ENCODE measurements around the gene GALNT8.

GALNT8 gene

GRCh38 chr12:4784404-4785054 lies 64.3 kb downstream of the GALNT8 start:
- TF ChIP-seq REST (IDR thresholded peaks at IDR 0.05; ENCODE audit: insufficient replicate concordance, low read depth) (no peak), POLR2AphosphoS5 (IDR thresholded peaks at IDR 0.05; ENCODE audit: low read depth) (no peak), CTCF (IDR thresholded peaks at IDR 0.05; ENCODE audit: insufficient read depth, low read length) (no peak), SPI1 (IDR thresholded peaks at IDR 0.05; ENCODE audit: borderline replicate concordance, low read depth) (no peak), GABPA (IDR thresholded peaks at IDR 0.05; ENCODE audit: low read depth) (no peak)
- H3K4me3 ChIP-seq (replicated peaks; ENCODE audit: insufficient read depth, low read length) = no peak overlapping the region
- peaks cover 2% of the 10 kb centered on the region for H3K27me3 ChIP-seq (ENCODE audit: insufficient read depth, poor library complexity, severe bottlenecking)
- H3K27ac ChIP-seq (replicated peaks) = no peak overlapping the region
- DNase-seq (ENCODE audit: low read depth in 1 of 2, low spot score in 1 of 2) = no peak

- H3K4me3 ChIP-seq (replicated peaks; ENCODE audit: insufficient read depth, low read length) = no peak overlapping the region
- H3K27ac ChIP-seq (replicated peaks) = no peak overlapping the region
- DNase-seq (ENCODE audit: low read depth in 1 of 2, low spot score in 1 of 2) = no peak
- H3K27me3 ChIP-seq (ENCODE audit: insufficient read depth, poor library complexity, severe bottlenecking) = peaks cover 2% of the 10 kb centered on the region
- TF ChIP-seq SPI1 (IDR thresholded peaks at IDR 0.05; ENCODE audit: borderline replicate concordance, low read depth) = no peak
- no peak for TF ChIP-seq GABPA (IDR thresholded peaks at IDR 0.05; ENCODE audit: low read depth)
- no peak for TF ChIP-seq CTCF (IDR thresholded peaks at IDR 0.05; ENCODE audit: insufficient read depth, low read length)
- no peak for TF ChIP-seq REST (IDR thresholded peaks at IDR 0.05; ENCODE audit: insufficient replicate concordance, low read depth)
- no peak for TF ChIP-seq POLR2AphosphoS5 (IDR thresholded peaks at IDR 0.05; ENCODE audit: low read depth)
Measured at GRCh38 chr12:4786795-4787194, 66.6 kb downstream of the GALNT8 start.

GRCh38 chr12:4787965-4788364 lies 67.8 kb downstream of the GALNT8 start:
- no peak for DNase-seq (ENCODE audit: low read depth in 1 of 2, low spot score in 1 of 2)
- peaks cover 2% of the 10 kb centered on the region for H3K27me3 ChIP-seq (ENCODE audit: insufficient read depth, poor library complexity, severe bottlenecking)
- TF ChIP-seq CTCF (IDR thresholded peaks at IDR 0.05; ENCODE audit: insufficient read depth, low read length) (no peak), POLR2AphosphoS5 (IDR thresholded peaks at IDR 0.05; ENCODE audit: low read depth) (no peak), GABPA (IDR thresholded peaks at IDR 0.05; ENCODE audit: low read depth) (no peak), SPI1 (IDR thresholded peaks at IDR 0.05; ENCODE audit: borderline replicate concordance, low read depth) (no peak), REST (IDR thresholded peaks at IDR 0.05; ENCODE audit: insufficient replicate concordance, low read depth) (no peak)
- no peak overlapping the region for H3K4me3 ChIP-seq (replicated peaks; ENCODE audit: insufficient read depth, low read length)
- H3K27ac ChIP-seq (replicated peaks) = no peak overlapping the region

All from HL-60 (cell line).